GM19467 (cell line): Measurements from ENCODE around the gene DYRK1B.
"Not testable (repeated sequence)": the region's sequence is repeated elsewhere in the genome, so short reads cannot be mapped to it uniquely, and the experiment has no call there.

Source experiments
- ATAC-seq: cut with Tn5 transposase; IDR thresholded peaks from one replicate; pipeline ENCODE4 v1.9.1; 2021; ENCODE audit warnings: mild to moderate bottlenecking, moderate library complexity; ENCODE audit not compliant: unreplicated experiment

DYRK1B gene

DNA sequence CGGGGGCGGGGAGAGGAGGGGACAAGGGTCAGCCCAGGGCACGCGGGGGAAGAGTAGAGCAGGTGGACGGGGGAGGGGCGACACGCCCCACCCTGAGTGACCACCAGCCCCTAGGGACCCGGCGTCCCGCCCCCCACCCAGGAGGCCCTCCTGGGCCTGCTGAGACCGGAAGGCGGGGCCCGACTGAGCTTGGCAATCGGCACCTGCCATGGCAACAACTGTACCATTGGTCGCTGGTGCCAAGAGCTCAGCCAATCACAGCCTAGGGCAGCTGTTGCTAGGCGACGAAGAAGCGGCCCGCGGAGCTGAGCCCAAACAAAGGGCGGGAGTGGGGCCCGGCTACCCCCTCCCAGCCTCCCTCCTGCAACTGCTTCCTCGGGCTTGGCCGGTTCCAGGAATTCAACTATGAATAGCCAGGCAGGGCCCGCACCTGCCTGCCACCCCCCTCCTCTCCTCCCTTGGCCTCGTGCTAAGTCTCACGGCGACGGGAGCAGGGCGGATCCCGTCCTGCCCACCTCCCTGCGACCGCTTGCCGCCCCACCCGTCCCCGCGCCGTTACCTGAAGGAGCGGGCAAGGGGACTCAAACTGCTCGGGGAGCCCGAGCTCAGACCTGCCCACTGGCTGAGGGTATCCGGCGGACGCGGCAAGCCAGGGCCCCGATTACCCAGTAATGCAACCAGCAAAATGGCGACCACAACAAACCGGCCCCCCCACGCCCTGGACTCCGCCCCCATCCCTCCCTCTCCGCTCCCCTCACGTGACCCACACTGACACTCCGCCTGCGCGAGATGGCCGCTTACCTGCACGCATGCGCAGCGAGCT is at the start of gene DYRK1B:
Gene DYRK1B (minus strand): TSS at position 699 of the 823 bp plus-strand sequence. CDS start 2,295 bp downstream, outside the sequence.
- ATAC-seq: peak; percentile 82

DNA sequence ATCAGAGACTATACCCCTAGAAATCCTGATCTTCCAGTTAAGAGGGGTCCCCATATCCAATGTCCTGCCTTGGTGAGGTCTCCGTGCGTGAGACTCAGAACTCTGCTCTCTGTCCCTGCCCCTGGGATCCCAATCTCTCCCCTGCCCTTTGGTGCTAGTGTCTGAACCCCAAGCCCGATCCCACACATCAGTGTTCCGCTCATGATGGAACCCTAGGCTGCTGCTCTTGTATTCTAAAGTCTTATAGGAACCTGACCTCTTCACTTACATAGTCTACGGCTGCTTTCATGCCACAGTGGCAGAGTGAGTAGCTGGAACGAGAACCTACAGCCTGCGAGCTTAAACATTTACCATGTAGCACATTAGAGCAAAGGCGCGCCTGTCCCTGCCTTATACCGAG is 48.7 kb upstream of the DYRK1B start:
- ATAC-seq: not testable (repeated sequence)

DNA sequence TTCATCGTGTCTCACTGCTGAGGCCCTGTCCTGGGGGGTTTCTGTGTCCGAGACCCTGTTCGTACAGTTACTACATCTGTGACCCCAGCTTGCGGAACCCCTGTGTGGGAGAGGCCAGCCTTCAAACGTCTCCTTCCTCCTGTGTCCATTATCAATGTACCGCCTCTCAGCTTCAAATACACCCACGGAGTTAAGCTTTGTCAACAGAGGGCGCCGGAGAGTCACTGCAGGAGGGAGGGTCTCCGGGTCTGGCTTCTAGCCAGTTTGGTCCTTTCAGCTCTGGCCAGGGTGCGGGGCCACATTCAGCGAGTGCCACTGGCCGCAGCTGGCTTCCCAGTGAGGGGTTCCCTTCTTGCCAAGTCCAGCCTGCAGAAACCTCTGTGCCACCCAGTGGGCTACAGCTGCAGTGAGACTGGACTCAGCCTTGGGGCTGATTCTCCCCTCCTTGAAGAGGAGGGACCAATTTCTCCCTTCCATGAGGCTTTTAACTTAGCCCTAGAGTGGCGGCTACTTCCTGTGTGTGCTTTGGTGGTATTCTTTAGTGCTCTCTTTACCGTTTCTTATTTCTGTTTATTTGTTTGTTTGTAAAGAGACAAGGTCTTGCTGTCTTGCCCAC is 47.6 kb upstream of the DYRK1B start:
- not testable (repeated sequence) for ATAC-seq

DNA sequence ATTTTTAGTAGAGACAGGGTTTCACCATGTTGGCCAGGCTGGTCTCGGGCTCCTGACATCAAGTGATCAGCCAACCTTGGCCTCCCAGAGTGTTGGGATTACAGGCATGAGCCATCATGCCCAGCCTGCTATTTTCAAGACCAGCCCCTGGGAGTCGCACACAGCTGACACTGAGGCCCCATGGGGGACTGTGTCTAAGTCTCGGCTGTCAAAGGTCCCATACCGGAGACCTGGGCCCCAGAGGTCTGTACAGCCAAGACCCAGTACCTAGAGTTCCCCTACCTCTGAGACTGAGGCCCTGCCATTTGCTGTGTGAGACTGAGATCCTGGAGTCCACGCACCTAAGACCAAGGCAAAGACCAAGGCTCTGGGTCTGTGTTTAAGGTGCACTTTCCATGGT is 46.3 kb upstream of the DYRK1B start:
- not testable (repeated sequence) for ATAC-seq

DNA sequence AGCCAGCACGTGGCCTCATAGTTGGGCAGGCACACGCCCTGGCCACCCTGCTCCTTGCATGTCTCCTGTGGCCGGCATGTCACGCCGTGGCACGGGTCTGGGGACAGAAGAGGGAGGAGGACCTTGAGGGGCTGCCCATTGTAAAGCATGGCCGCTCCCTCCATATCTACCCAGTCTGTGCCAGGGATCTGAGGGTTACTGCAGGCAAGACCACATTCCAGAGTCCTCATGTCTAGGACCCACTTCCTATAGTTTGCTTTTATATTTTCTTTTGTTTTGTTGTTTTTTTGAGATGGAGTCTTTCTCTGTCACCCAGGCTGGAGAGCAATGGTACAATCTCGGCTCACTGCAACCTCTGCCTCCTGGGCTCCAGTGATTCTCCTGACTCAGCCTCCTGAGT is 45.8 kb upstream of the DYRK1B start:
- not testable (repeated sequence) for ATAC-seq

- not testable (repeated sequence) for ATAC-seq
Measured at GRCh38 chr19:39878866-39879265, 44.9 kb upstream of the DYRK1B start.

DNA sequence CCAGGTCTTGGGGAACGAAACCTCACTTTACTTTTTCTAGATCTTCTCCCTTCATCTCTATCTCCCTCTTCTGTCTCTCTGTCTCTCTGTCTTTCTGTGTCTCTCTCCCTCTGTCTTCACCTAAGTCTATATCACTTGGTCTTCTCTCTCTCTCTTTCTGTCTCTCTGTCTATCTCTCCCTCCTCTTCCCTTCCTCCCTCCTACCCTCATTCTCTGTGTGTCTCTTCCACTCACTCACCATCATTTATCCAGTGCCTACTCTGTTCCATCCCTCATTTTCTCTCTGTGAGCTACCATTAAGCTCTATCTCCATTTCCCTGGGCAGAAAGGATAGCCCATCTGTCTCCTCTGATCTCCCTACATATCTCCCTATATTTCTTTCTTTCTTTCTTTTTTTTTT is 44.4 kb upstream of the DYRK1B start:
- ATAC-seq: no peak

DNA sequence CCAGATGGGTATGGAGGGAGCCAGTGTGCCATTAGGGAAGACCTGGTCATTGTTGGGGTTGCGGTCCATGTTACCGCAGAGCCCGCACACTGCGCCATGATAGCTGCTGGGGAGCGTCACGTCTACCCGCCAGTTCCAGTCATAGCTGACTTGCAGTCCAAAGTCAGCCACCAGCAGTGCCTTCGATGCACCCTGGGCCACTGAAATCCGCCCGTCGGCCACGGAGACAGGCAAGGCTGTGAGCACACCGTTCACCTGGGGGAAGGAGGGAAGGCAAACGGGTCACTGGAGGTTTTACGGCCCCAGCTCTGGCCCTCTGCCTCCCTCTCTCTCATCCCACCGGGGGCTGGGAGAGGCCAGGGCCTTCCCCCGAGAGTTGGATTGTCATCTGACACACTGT is 44.0 kb upstream of the DYRK1B start:
- ATAC-seq: not testable (repeated sequence)

- ATAC-seq: not testable (repeated sequence)
Measured at GRCh38 chr19:39877488-39877887, 43.5 kb upstream of the DYRK1B start.

- not testable (repeated sequence) for ATAC-seq
Measured at GRCh38 chr19:39876486-39876885, 42.5 kb upstream of the DYRK1B start.

DNA sequence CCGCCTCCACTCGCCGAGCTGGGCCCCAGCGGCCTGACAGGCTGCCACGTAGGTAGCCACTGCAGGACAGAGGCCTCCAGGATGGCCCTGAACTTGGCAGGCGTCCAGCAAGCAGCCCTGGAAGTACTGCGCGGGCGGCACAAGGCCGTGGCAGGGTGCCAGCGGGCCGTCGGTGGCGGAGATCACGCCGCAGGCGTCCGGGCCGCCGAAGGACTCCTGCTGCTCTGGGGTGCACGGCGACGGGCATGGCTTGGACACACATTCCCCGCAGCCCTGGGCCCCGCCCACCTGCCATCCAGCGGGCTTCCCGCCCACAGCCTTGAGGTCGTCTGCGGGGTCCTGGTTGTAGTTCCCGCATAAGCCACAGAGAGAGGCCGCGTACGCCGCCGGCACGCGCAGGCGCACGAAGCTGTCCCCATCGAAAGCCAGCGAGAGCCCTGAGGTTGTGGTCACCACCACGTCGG is 41.5 kb upstream of the DYRK1B start:
- ATAC-seq: not testable (repeated sequence)

- no peak for ATAC-seq
Measured at GRCh38 chr19:39874404-39874803, 40.4 kb upstream of the DYRK1B start.

DNA sequence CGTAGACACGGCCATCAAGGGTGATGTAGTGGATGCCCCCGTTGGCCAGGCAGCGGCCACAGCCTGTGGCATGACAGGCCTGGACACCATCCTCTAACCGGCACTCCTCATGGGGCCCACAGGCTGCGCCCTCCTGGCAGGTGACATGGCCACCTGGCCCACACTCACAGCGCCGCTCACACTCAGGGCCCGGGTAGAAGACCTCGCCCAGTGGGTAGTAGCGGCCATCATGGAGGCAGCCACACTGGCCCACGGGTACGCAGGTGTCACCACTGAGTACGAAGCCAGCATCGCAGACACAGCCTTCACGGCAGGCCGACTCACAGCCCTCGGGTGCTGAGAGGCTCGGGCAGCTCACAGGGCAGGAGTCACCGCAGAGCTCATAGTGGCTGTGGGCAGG is 39.4 kb upstream of the DYRK1B start:
- ATAC-seq: no peak

DNA sequence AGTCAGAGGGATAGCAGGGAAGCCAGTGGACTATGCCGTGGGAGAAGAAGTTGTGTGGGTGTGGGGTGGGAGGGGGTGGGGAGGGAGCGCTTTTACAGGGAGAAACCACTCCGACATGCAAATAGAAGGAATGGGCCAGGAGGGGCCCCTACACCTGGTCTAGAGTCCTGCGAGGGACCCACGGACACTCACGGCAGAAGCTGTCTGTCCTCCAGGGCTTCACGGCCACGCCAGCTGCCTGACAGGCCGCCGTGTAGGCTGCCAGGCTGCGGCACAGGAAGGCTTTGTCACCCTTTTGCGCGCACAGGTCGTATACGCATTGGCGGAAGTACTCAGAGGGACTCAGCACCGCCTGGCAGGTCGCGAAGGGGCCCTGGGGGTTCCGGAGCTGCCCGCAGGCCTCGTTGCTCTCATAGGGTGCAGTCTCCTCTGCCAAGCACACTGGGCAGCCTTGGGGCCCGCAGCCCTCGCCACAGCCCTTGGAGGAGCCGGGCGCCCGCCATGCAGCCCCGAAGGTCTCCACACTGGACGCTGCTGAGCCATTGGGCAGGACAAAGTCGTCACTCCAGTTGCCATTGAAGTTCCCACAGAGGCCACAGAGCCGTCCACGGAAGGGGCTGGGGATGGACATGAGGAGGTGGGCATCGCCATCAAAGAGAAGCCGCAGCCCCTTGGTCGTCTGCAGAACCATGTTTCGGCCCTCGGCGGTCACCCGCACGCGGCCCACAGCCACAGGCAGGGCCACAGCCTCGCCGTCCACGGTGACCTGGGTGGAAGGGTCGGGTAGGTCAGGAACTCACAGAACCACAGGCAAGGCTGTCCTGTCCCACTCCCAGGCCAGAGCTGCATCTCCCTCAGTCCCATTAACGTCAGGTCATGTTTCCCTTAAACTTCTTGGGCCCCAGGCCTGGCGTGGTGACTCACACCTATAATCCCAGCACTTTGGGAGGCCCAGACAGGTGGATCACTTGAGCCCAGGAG is 38.2 kb upstream of the DYRK1B start:
- no peak for ATAC-seq

- ATAC-seq: no peak
Measured at GRCh38 chr19:39871362-39871761, 37.4 kb upstream of the DYRK1B start.

- no peak for ATAC-seq
Measured at GRCh38 chr19:39870171-39870971, 36.4 kb upstream of the DYRK1B start.

DNA sequence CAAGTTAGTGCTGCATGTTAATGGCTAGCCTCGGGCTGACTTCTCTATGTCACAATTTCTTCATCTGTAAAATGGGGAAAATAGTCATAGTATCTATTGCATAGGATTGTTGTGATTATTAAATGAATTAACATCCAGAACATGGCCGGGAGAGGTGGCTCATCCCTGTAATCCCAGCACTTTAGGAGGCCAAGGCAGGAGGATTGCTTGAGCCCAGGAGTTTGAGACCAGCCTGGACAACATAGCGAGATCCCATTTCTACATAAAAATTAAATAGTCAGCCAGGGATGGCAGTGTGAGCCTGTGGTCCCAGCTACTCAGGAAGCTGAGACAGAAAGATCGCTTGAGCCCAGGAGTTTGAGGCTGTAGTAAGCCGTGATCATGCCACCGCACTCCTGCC is 34.0 kb upstream of the DYRK1B start:
- ATAC-seq: no peak

DNA sequence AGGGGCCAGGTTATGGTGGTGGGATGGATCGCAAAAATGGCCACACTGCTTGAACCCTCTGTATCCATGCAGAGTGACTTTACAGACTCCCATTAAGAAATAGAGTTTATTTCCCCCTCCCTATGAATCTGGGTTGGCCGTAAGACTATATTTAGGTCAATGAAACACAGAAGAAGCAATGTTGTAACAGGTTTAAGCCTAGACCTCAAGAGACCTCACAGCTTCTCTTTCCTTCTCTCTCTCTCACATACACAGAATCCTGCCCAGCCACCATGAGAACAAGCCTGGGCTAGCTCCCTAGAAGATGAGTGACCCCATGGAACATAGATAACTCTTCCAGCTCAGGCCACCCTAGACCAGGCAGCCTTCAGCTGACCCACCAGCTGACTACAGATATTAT is 33.2 kb upstream of the DYRK1B start:
- ATAC-seq: no peak

DNA sequence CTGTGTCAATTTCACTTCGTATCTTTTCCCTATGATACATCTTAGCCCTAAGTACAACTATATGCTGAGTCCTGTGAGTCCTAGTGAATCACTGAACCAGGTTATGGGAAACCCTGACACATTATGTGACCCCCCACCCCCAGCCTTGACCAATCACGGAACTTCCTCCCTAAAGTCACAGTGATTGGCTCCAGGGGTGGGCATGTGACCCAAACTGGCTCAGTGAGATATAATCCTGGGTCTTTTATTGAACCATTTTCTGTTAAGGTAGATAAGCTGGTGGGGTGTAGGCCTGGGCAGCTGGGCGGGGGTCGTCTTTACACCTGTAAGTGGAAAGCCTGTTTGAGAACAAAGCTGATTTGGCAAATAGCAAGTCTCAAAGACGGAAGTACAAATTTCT is 32.0 kb upstream of the DYRK1B start:
- ATAC-seq: no peak

DNA sequence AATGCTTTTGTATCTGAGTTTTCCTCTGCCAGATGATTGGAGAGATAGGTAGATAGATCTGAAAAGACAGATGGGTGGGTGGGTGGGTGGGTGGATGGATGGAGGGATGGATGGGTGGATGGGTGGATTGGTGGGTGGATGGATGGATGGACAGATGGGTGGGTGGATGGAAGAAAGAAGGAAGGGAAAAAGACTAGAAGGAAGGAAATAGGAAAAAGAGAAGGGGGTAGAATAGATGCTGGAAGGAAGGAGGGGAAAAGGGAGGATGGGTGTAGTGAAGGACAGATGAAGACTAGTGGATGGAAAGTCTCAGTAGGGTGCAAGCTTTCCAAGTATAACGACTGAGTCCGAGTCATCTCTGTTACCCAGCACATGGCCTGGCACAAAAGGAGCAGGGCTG is 31.2 kb upstream of the DYRK1B start:
- no peak for ATAC-seq
